Measurements from ENCODE around the gene CAMTA1.

CAMTA1 gene

GRCh38 chr1:7383671-7384520 is 598.6 kb downstream of the CAMTA1 start:
- FAIRE-seq = no peak

GRCh38 chr1:7384679-7385078 is 599.4 kb downstream of the CAMTA1 start:
- FAIRE-seq = no peak

GRCh38 chr1:7385471-7386225 is 600.4 kb downstream of the CAMTA1 start:
- no peak for FAIRE-seq

- no peak for FAIRE-seq
Observed at GRCh38 chr1:7386226-7387052, 601.2 kb downstream of the CAMTA1 start.

GRCh38 chr1:7387053-7387927 is 602.0 kb downstream of the CAMTA1 start:
- FAIRE-seq = no peak

GRCh38 chr1:7388141-7388487 is 602.9 kb downstream of the CAMTA1 start:
- no peak for FAIRE-seq

- no peak for FAIRE-seq
Observed at GRCh38 chr1:7388488-7389185, 603.4 kb downstream of the CAMTA1 start.

- no peak for FAIRE-seq
Observed at GRCh38 chr1:7389201-7389905, 604.1 kb downstream of the CAMTA1 start.

- FAIRE-seq = no peak
Observed at GRCh38 chr1:7389906-7390603, 604.8 kb downstream of the CAMTA1 start.

- no peak for FAIRE-seq
Observed at GRCh38 chr1:7390604-7391000, 605.3 kb downstream of the CAMTA1 start.

- FAIRE-seq = no peak
Observed at GRCh38 chr1:7393136-7393535, 607.9 kb downstream of the CAMTA1 start.

- no peak for FAIRE-seq
Observed at GRCh38 chr1:7395251-7395650, 610.0 kb downstream of the CAMTA1 start.

- no peak for FAIRE-seq
Observed at GRCh38 chr1:7398982-7399381, 613.7 kb downstream of the CAMTA1 start.

- FAIRE-seq = no peak
Observed at GRCh38 chr1:7399514-7400125, 614.4 kb downstream of the CAMTA1 start.

- no peak for FAIRE-seq
Observed at GRCh38 chr1:7400566-7400965, 615.3 kb downstream of the CAMTA1 start.

GRCh38 chr1:7401814-7402547 is 616.7 kb downstream of the CAMTA1 start:
- FAIRE-seq = no peak

- no peak for FAIRE-seq
Observed at GRCh38 chr1:7402548-7402850, 617.2 kb downstream of the CAMTA1 start.

GRCh38 chr1:7403265-7404045 is 618.2 kb downstream of the CAMTA1 start:
- no peak for FAIRE-seq

All from endometrium (tissue), 2 donors.